Measurements from ENCODE around the gene MFAP3L. TPM values are rescaled to one million over a fixed set of nuclear protein-coding genes. Genes with fewer than 3 reads are reported as not detected.
A peak's percentile ranks its signal among the peaks of the same experiment; 100 is the strongest.

Gene MFAP3L
- total and polyA plus RNA-seq, 2 donors (not counting 1 experiment from before 2014, with no cell fraction given): 0.49 to 0.50 TPM

- no peaks in the 10 kb centered on the region for H3K27me3 ChIP-seq (ENCODE audit: control insufficient read depth, insufficient read depth, low read length)
- H3K4me2 ChIP-seq (ENCODE audit: extremely low read depth, insufficient read depth, low read length): no peak overlapping the region
- no peak overlapping the region for H3K4me3 ChIP-seq (replicated peaks in 1 of 4; ENCODE audit: control extremely low read depth in 1 of 4, insufficient read depth in 1 of 4, low read depth in 3 of 4, low read length in 4 of 4)
- TF ChIP-seq, protein P1, sequence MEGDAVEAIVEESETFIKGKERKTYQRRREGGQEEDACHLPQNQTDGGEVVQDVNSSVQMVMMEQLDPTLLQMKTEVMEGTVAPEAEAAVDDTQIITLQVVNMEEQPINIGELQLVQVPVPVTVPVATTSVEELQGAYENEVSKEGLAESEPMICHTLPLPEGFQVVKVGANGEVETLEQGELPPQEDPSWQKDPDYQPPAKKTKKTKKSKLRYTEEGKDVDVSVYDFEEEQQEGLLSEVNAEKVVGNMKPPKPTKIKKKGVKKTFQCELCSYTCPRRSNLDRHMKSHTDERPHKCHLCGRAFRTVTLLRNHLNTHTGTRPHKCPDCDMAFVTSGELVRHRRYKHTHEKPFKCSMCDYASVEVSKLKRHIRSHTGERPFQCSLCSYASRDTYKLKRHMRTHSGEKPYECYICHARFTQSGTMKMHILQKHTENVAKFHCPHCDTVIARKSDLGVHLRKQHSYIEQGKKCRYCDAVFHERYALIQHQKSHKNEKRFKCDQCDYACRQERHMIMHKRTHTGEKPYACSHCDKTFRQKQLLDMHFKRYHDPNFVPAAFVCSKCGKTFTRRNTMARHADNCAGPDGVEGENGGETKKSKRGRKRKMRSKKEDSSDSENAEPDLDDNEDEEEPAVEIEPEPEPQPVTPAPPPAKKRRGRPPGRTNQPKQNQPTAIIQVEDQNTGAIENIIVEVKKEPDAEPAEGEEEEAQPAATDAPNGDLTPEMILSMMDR (conservative IDR thresholded peaks at IDR 0.05 in 1 of 2, IDR thresholded peaks at IDR 0.05 in 1 of 2; ENCODE audit: low read depth in 1 of 2, low read length in 2 of 2): no peak
- H4K20me1 ChIP-seq (ENCODE audit: control insufficient read depth, extremely low read depth, insufficient read depth, low read length): no peaks in the 10 kb centered on the region
- no peaks in the 10 kb centered on the region for H3K9me3 ChIP-seq (ENCODE audit: control insufficient read depth, insufficient read depth, low read depth, low read length)
- DNase-seq (ENCODE audit: low read depth in 2 of 2): peak in 1 of 2 donors; percentile 64
- H2AFZ ChIP-seq (ENCODE audit: low read length): no peak overlapping the region
- no peaks in the 10 kb centered on the region for H3K36me3 ChIP-seq (ENCODE audit: control insufficient read depth, insufficient read depth, low read length)
- no peak overlapping the region for H3K27ac ChIP-seq (ENCODE audit: insufficient read depth, low read length)
- no peaks in the 10 kb centered on the region for H3K79me2 ChIP-seq (ENCODE audit: control insufficient read depth, insufficient read depth, low read length)
- H3K4me1 ChIP-seq (ENCODE audit: control insufficient read depth, extremely low read depth, insufficient read depth, low read length): no peaks in the 10 kb centered on the region
- H3K9ac ChIP-seq (ENCODE audit: insufficient read depth, low read length): no peak overlapping the region
Observed at GRCh38 chr4:170007113-170007512, 19.1 kb downstream of the MFAP3L start.

DNA sequence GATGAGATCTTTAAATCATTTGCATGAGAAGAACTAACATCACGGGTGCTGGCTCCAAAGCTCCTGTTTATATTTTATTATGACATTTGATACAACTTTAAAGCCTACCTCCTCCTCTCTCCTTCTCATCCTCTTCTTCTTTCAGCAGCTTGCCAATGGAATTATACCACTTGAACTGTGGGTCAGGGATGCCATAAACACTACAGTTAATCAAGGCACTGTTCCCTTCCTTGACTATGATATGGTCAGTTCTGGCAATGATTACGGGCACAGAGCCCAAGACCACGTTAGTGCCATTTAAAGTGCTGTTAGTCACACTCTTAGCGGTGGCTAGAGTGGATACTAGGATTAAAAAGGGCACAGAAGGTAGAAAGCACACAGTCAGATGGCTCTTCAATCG, 20.7 kb downstream of the MFAP3L start:
- Histone ChIP-seq H3K4me3 (replicated peaks in 1 of 4; ENCODE audit: control extremely low read depth in 1 of 4, insufficient read depth in 1 of 4, low read depth in 3 of 4, low read length in 4 of 4) (no peak overlapping the region), H3K9ac (ENCODE audit: insufficient read depth, low read length) (no peak overlapping the region), H2AFZ (ENCODE audit: low read length) (no peak overlapping the region), H3K4me2 (ENCODE audit: extremely low read depth, insufficient read depth, low read length) (no peak overlapping the region), H3K9me3 (ENCODE audit: control insufficient read depth, insufficient read depth, low read depth, low read length) (no peaks in the 10 kb centered on the region), H3K36me3 (ENCODE audit: control insufficient read depth, insufficient read depth, low read length) (no peaks in the 10 kb centered on the region), H3K79me2 (ENCODE audit: control insufficient read depth, insufficient read depth, low read length) (no peaks in the 10 kb centered on the region), H3K27me3 (ENCODE audit: control insufficient read depth, insufficient read depth, low read length) (no peaks in the 10 kb centered on the region), H3K27ac (ENCODE audit: insufficient read depth, low read length) (no peak overlapping the region), H4K20me1 (ENCODE audit: control insufficient read depth, extremely low read depth, insufficient read depth, low read length) (no peaks in the 10 kb centered on the region), H3K4me1 (ENCODE audit: control insufficient read depth, extremely low read depth, insufficient read depth, low read length) (no peaks in the 10 kb centered on the region)
- TF ChIP-seq, protein P1 (conservative IDR thresholded peaks at IDR 0.05 in 1 of 2, IDR thresholded peaks at IDR 0.05 in 1 of 2; ENCODE audit: low read depth in 1 of 2, low read length in 2 of 2): no peak
- TF ChIP-seq EZH2 (IDR thresholded peaks at IDR 0.05; ENCODE audit: low read length, missing control alignments): no peak
- peak in 1 of 2 donors; percentile 61 for DNase-seq (ENCODE audit: low read depth in 2 of 2)

- H3K27ac ChIP-seq (ENCODE audit: insufficient read depth, low read length): no peak overlapping the region
- no peak overlapping the region for H2AFZ ChIP-seq (ENCODE audit: low read length)
- H3K4me1 ChIP-seq (ENCODE audit: control insufficient read depth, extremely low read depth, insufficient read depth, low read length): no peaks in the 10 kb centered on the region
- no peak for TF ChIP-seq EZH2 (IDR thresholded peaks at IDR 0.05; ENCODE audit: low read length, missing control alignments)
- TF ChIP-seq, protein P1 (conservative IDR thresholded peaks at IDR 0.05 in 1 of 2, IDR thresholded peaks at IDR 0.05 in 1 of 2; ENCODE audit: low read depth in 1 of 2, low read length in 2 of 2): no peak
- H3K9me3 ChIP-seq (ENCODE audit: control insufficient read depth, insufficient read depth, low read depth, low read length): no peaks in the 10 kb centered on the region
- H3K27me3 ChIP-seq (ENCODE audit: control insufficient read depth, insufficient read depth, low read length): no peaks in the 10 kb centered on the region
- H3K4me3 ChIP-seq (replicated peaks in 1 of 4; ENCODE audit: control extremely low read depth in 1 of 4, insufficient read depth in 1 of 4, low read depth in 3 of 4, low read length in 4 of 4): no peak overlapping the region
- H4K20me1 ChIP-seq (ENCODE audit: control insufficient read depth, extremely low read depth, insufficient read depth, low read length): no peaks in the 10 kb centered on the region
- H3K79me2 ChIP-seq (ENCODE audit: control insufficient read depth, insufficient read depth, low read length): no peaks in the 10 kb centered on the region
- no peak overlapping the region for H3K4me2 ChIP-seq (ENCODE audit: extremely low read depth, insufficient read depth, low read length)
- peak in 1 of 2 donors; percentile 85 for DNase-seq (ENCODE audit: low read depth in 2 of 2)
- H3K36me3 ChIP-seq (ENCODE audit: control insufficient read depth, insufficient read depth, low read length): no peaks in the 10 kb centered on the region
- H3K9ac ChIP-seq (ENCODE audit: insufficient read depth, low read length): no peak overlapping the region
Observed at GRCh38 chr4:170004651-170005295, 21.4 kb downstream of the MFAP3L start.

All from fibroblast of lung (primary cell).